Cardiac atrium fibroblast (primary cell): Measurements from ENCODE around the gene FANCI. TPM values are rescaled to one million over a fixed set of nuclear protein-coding genes. Genes with fewer than 3 reads are reported as not detected.

Source experiments
- total RNA-seq: library from RNA; depleted of rRNA; stranded (reverse); fragments of >200 nt; gene quantifications from 2 replicates; pipeline ENCODE4 v1.2.3, GENCODE V29; 2015

FANCI gene
- 4.7 and 5.2 TPM in 2 replicates for total RNA-seq

GRCh38 chr15:89243691-89244573 is at the start of gene FANCI:
Gene FANCI (plus strand): TSS chr15:89243979. CDS start chr15:89247648, 3,669 bp downstream.

GRCh38 chr15:89221543-89221942 is 22.2 kb upstream of the FANCI start, which contains the start of gene RLBP1:
Gene RLBP1 (minus strand): TSS chr15:89221579. CDS start chr15:89218975, 2,604 bp downstream.

GRCh38 chr15:89334510-89335297 is 90.9 kb downstream of the FANCI start, which contains the start of gene POLG:
Gene POLG (minus strand): TSS chr15:89334824. CDS start chr15:89333754, 1,070 bp downstream.

Other genes starting within 250 kb of the FANCI start
- 22.6 and 39.0 TPM in 2 replicates for gene ABHD2, start 155.5 kb upstream of the FANCI start, total RNA-seq
- not detected in 2 replicates for gene RLBP1, start 22.4 kb upstream of the FANCI start, total RNA-seq
- gene POLG, start 90.8 kb downstream of the FANCI start, total RNA-seq, result 36.9 and 65.7 TPM in 2 replicates